HCT116 (cell line): ENCODE measurements around the gene TSPAN10. TPM values are rescaled to one million over a fixed set of nuclear protein-coding genes. Genes with fewer than 3 reads are reported as not detected.

Experiments used
- microRNA-seq: library from miRNA; unstranded; fragments of <30 nt; microRNA quantifications from one replicate; pipeline ENCODE4, GENCODE V29; 2016; ENCODE audit warnings: borderline number of aligned reads
- total RNA-seq: library from RNA; stranded (reverse); gene quantifications from one replicate; pipeline ENCODE4 v1.2.1, GENCODE V29; 2021; ENCODE audit not compliant: unreplicated experiment

The TSPAN10 gene
- total RNA-seq, 1 experiment from 2014 or later: 2.3 TPM

Small RNA genes within 50 kb of the gene (microRNA-seq; reads per million reads assigned to microRNA genes)
- gene MIR6786: 1.6 reads per million

Other genes starting within 250 kb of the TSPAN10 start
- 45.2 TPM for gene BAHCC1, start 241.7 kb upstream of the TSPAN10 start, total RNA-seq
- gene ACTG1, start 124.4 kb upstream of the TSPAN10 start, total RNA-seq: 6,223 TPM
- 10.1 TPM for gene FSCN2, start 108.8 kb upstream of the TSPAN10 start, total RNA-seq
- 53.4 TPM for gene FAAP100, start 84.8 kb upstream of the TSPAN10 start, total RNA-seq
- 137 TPM for gene NPLOC4, start 84 bp upstream of the TSPAN10 start, total RNA-seq
- not detected for gene PDE6G, start 19.3 kb downstream of the TSPAN10 start, total RNA-seq
- gene OXLD1, start 29.4 kb downstream of the TSPAN10 start, total RNA-seq: 75.9 TPM
- gene CCDC137, start 29.5 kb downstream of the TSPAN10 start, total RNA-seq: 77.5 TPM
- 47.5 TPM for gene ARL16, start 46.6 kb downstream of the TSPAN10 start, total RNA-seq
- gene HGS, start 46.8 kb downstream of the TSPAN10 start, total RNA-seq: 231 TPM
- 260 TPM for gene MRPL12, start 66.2 kb downstream of the TSPAN10 start, total RNA-seq
- 70.8 TPM for gene SLC25A10, start 75.1 kb downstream of the TSPAN10 start, total RNA-seq
- gene GCGR, start 167.0 kb downstream of the TSPAN10 start, total RNA-seq: not detected
- 59.2 TPM for gene MCRIP1, start 196.1 kb downstream of the TSPAN10 start, total RNA-seq
- gene PPP1R27, start 197.9 kb downstream of the TSPAN10 start, total RNA-seq: not detected
- 1,043 TPM for gene P4HB, start 223.3 kb downstream of the TSPAN10 start, total RNA-seq
- gene ARHGDIA, start 234.1 kb downstream of the TSPAN10 start, total RNA-seq: 554 TPM